ENCODE measurements around the gene PLOD1. TPM values are rescaled to one million over a fixed set of nuclear protein-coding genes. Genes with fewer than 3 reads are reported as not detected.
A peak's percentile ranks its signal among the peaks of the same experiment; 100 is the strongest.

The PLOD1 gene
- total RNA-seq, 2 donors from 2014 or later: 56.1 to 58.1 TPM

DNA sequence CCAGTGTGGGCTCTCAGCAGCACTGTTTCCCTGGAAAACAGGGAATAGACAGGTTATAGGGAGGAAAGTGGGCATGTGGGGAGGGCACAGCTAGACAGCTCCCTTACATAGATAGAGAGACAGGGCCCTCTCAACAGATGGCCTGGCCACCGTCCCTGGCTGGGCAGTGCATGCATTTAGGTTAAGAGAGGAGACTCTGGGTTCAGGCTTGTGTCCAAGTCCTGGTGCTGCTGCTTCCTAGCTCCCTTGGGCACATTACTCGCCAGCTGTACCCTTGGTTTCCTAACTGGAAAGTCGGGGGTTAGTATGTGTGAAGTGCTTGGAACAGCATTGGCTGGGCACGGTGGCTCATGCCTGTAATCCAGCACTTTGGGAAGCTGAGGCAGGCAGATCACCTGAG is 9.1 kb downstream of the PLOD1 start:
- H3K36me3 ChIP-seq: no peaks in the 10 kb centered on the region
- H3K27me3 ChIP-seq: no peaks in the 10 kb centered on the region
- no peak for TF ChIP-seq CTCF (IDR thresholded peaks at IDR 0.05)
- no peak overlapping the region for H3K27ac ChIP-seq
- H3K4me3 ChIP-seq: no peak overlapping the region
- no peak for DNase-seq (ENCODE audit: low spot score)
- no peaks in the 10 kb centered on the region for H3K9me3 ChIP-seq
- peaks cover 0 to 39% of the 10 kb centered on the region in 2 donors for H3K4me1 ChIP-seq

GRCh38 chr1:11944358-11944931 is 9.9 kb downstream of the PLOD1 start:
- DNase-seq (ENCODE audit: low spot score): no peak
- TF ChIP-seq CTCF (IDR thresholded peaks at IDR 0.05): no peak
- Histone ChIP-seq H3K27me3 (no peaks in the 10 kb centered on the region), H3K36me3 (no peaks in the 10 kb centered on the region), H3K9me3 (no peaks in the 10 kb centered on the region), H3K4me3 (no peak overlapping the region), H3K27ac (peak overlapping the region in 1 of 2 donors; percentile 16), H3K4me1 (peaks cover 0 to 30% of the 10 kb centered on the region in 2 donors)

GRCh38 chr1:11946647-11947046 is 12.1 kb downstream of the PLOD1 start:
- no peak for TF ChIP-seq CTCF (IDR thresholded peaks at IDR 0.05)
- Histone ChIP-seq H3K27me3 (no peaks in the 10 kb centered on the region), H3K27ac (no peak overlapping the region), H3K4me1 (peaks cover 0 to 14% of the 10 kb centered on the region in 2 donors), H3K4me3 (no peak overlapping the region), H3K36me3 (peaks cover 15% of the 10 kb centered on the region), H3K9me3 (no peaks in the 10 kb centered on the region)
- no peak for DNase-seq (ENCODE audit: low spot score)

GRCh38 chr1:11948822-11949458 is 14.4 kb downstream of the PLOD1 start:
- Histone ChIP-seq H3K27ac (no peak overlapping the region), H3K27me3 (no peaks in the 10 kb centered on the region), H3K9me3 (no peaks in the 10 kb centered on the region), H3K4me3 (no peak overlapping the region), H3K36me3 (peaks cover 27% of the 10 kb centered on the region), H3K4me1 (peaks cover 0 to 8% of the 10 kb centered on the region in 2 donors)
- no peak for DNase-seq (ENCODE audit: low spot score)
- TF ChIP-seq CTCF (IDR thresholded peaks at IDR 0.05): no peak

- no peak for DNase-seq (ENCODE audit: low spot score)
- H3K9me3 ChIP-seq: no peaks in the 10 kb centered on the region
- H3K27ac ChIP-seq: no peak overlapping the region
- H3K4me3 ChIP-seq: no peak overlapping the region
- peaks cover 48% of the 10 kb centered on the region for H3K36me3 ChIP-seq
- no peaks in the 10 kb centered on the region for H3K4me1 ChIP-seq
- no peaks in the 10 kb centered on the region for H3K27me3 ChIP-seq
- no peak for TF ChIP-seq CTCF (IDR thresholded peaks at IDR 0.05)
Measured at GRCh38 chr1:11951901-11952300, 17.4 kb downstream of the PLOD1 start.
